Fibroblast of pulmonary artery (primary cell): ENCODE data around the gene PRR5L.

Experiments
- DNase-seq: peaks from one replicate; pipeline ENCODE4 v3.0.0-alpha.2; 2010; ENCODE audit warnings: low read depth
- H3K4me3 ChIP-seq: replicated peaks from 2 replicates; pipeline ENCODE4 v1.5.1; 2011; ENCODE audit warnings: low read depth, mild to moderate bottlenecking, control low read depth, low read length, moderate library complexity
- CTCF ChIP-seq: IDR thresholded peaks from 2 replicates; pipeline ENCODE4 v1.5.1; 2011; ENCODE audit warnings: mild to moderate bottlenecking, control low read depth, low read length, inconsistent platforms; ENCODE audit errors: missing control alignments

PRR5L gene

GRCh38 chr11:36376009-36376887 lies 80.2 kb downstream of the PRR5L start:
- DNase-seq, result peak; percentile 60
- H3K4me3 ChIP-seq, result peak overlapping the region; percentile 82

GRCh38 chr11:36376888-36377758 lies 81.0 kb downstream of the PRR5L start:
- DNase-seq, result peak; percentile 60
- peak overlapping the region; percentile 82 for H3K4me3 ChIP-seq
- peak; percentile 56 for TF ChIP-seq CTCF

More at GRCh38 chr11:36376009-36376887, 80.2 kb downstream of the PRR5L start:
- no peak for TF ChIP-seq CTCF

DNA sequence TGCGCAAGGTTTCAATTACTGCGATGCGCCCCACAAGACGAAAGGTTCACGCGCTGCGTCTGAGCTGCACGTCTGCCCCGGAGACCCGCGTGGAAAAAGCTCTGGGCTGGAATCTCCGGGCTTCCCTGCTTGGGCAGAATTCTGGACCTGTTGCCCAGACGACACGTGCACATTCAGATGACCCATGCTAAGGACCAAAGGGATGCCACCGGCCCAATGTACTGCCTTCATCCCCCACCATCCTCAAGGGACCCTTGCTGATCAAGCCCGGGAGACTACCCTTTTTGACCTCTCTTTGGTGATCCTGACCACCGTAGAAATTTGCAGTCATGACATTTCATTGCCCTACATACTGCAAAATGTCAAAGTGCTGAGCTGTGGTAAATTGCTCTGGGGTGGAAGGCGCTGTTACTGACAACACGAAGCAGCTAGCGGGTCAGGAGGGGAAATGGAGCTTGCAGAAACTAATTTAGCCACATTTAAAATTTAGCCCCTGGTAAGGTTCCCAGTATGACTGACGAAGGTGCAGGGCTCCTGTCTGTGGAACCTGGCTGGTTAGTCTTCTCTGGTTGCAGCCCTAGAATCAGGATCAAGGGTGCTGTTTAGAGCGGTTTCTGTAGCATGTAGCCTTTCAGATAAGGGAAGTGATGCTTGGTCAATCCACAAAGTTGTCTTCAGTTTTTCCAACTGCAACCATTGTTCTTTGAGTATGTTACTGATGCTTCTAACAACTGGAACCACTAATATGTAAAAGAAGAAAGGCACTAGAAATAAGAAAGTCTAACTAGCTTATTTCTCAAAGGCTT lies 81.9 kb downstream of the PRR5L start:
- no peak for TF ChIP-seq CTCF
- peak; percentile 8 for DNase-seq
- H3K4me3 ChIP-seq, result peak overlapping the region; percentile 82

GRCh38 chr11:36379653-36380052 lies 83.6 kb downstream of the PRR5L start:
- DNase-seq, result no peak
- no peak for TF ChIP-seq CTCF
- H3K4me3 ChIP-seq, result no peak overlapping the region

DNA sequence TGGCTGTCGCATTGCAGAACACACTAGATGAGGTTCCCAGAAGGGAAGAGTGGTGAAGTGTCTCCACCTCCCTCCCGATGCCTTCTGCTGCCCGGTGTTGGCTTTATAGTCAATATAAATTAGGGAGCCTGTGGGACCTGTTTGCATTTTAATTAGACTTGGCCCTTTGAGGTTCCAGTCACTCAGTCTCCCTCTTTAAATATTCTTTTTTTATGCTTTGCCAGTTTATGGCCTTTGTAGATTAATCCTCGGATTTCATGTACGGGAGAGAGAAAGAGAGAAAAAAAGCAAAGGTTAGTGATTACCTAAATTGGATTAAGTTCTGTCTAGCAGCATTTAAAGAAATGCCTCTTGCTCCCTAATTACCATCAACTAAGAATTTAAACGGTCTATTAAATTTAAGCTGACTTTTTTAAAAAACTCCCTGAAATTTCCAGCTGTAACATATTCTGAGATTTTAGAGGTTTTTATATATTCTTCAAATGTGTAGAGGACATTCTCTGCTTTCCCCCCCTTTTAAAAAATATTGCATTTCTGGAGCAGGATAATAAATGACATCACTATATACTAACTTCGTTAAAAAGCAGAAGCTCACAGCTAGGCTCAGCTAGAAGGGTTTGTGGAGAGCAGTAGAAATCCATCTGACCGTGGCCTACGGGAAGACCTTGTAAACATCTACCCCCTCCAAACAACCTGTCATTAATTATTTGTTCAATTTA lies 84.4 kb downstream of the PRR5L start:
- DNase-seq, result no peak
- no peak overlapping the region for H3K4me3 ChIP-seq
- TF ChIP-seq CTCF, result no peak

GRCh38 chr11:36381015-36381360 lies 84.9 kb downstream of the PRR5L start:
- no peak for DNase-seq
- no peak overlapping the region for H3K4me3 ChIP-seq

More at GRCh38 chr11:36381015-36381360, 84.9 kb downstream of the PRR5L start:
- TF ChIP-seq CTCF, result no peak
